GM19043 (cell line): ENCODE measurements around the gene XYLT1.

ENCODE experiments used
- ATAC-seq: cut with Tn5 transposase; IDR thresholded peaks from one replicate; pipeline ENCODE4 v1.9.1; 2021; ENCODE audit warnings: low read depth; ENCODE audit not compliant: unreplicated experiment

Gene XYLT1

GRCh38 chr16:17404941-17405689 lies 65.6 kb downstream of the XYLT1 start:
- no peak for ATAC-seq

GRCh38 chr16:17403859-17404545 lies 66.8 kb downstream of the XYLT1 start:
- ATAC-seq: no peak

GRCh38 chr16:17403156-17403809 lies 67.5 kb downstream of the XYLT1 start:
- ATAC-seq: no peak

GRCh38 chr16:17397499-17397891 lies 73.3 kb downstream of the XYLT1 start:
- no peak for ATAC-seq

- ATAC-seq: no peak
These were observed 73.8 kb downstream of the XYLT1 start for GRCh38 chr16:17396762-17397498.

- ATAC-seq: no peak
These were observed 74.8 kb downstream of the XYLT1 start for GRCh38 chr16:17395849-17396480.

GRCh38 chr16:17392857-17393692 lies 77.7 kb downstream of the XYLT1 start:
- ATAC-seq: no peak

- no peak for ATAC-seq
These were observed 78.5 kb downstream of the XYLT1 start for GRCh38 chr16:17392127-17392856.

- ATAC-seq: no peak
These were observed 79.0 kb downstream of the XYLT1 start for GRCh38 chr16:17391715-17392114.

GRCh38 chr16:17389384-17389783 lies 81.4 kb downstream of the XYLT1 start:
- no peak for ATAC-seq

GRCh38 chr16:17387256-17387655 lies 83.5 kb downstream of the XYLT1 start:
- no peak for ATAC-seq

- ATAC-seq: no peak
These were observed 84.5 kb downstream of the XYLT1 start for GRCh38 chr16:17386229-17386628.

GRCh38 chr16:17384471-17384870 lies 86.3 kb downstream of the XYLT1 start:
- ATAC-seq: no peak

GRCh38 chr16:17382949-17383863 lies 87.6 kb downstream of the XYLT1 start:
- no peak for ATAC-seq

- ATAC-seq: no peak
These were observed 88.2 kb downstream of the XYLT1 start for GRCh38 chr16:17382514-17382913.

- ATAC-seq: no peak
These were observed 89.0 kb downstream of the XYLT1 start for GRCh38 chr16:17381784-17382183.

GRCh38 chr16:17380613-17381012 lies 90.1 kb downstream of the XYLT1 start:
- no peak for ATAC-seq

- no peak for ATAC-seq
These were observed 91.6 kb downstream of the XYLT1 start for GRCh38 chr16:17379121-17379571.
